ENCODE measurements around the gene COX7A2. TPM values are rescaled to one million over a fixed set of nuclear protein-coding genes. Genes with fewer than 3 reads are reported as not detected.
A peak's percentile ranks its signal among the peaks of the same experiment; 100 is the strongest.

The COX7A2 gene
- total RNA-seq, 1 experiment from 2014 or later: 524 TPM

DNA sequence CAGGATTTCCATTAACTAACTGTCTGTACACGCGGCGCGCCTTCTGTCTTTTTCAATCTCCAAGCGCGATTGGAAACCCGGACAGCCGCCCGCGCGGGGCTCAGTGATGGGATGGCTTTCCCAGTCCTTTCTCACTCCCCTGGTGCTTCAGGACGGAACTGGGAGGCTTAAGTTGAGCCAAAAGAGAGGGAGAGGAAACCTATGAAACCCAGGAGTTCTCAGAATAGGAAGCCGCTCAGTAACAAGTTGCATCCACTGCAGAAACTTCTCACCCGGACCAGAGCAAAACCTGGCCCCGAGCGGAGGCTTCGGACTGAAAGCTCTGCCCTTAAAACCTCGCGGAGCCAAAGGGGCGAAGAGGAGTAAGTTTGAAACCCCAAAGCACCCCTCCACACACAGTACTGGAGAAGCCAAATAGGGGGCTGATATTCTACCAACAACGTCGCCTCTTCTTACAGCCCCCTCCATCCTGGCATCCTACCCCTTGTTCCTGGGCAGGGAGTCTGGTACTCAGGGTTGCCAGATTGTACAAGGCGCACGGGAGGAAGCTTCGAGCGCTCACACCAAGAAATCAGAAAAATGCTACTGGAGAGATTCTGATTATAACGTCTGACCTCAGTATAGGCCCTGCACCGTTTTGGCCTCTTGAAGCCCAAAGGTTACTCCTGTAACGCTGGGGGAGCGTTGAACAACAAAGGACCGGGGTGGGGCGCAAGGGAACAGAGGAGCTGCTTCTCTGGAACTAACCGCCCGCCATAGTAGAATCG, 36.8 kb downstream of the COX7A2 start:
- DNase-seq: no peak
- H3K4me1 ChIP-seq (replicated peaks; ENCODE audit: insufficient read depth): peaks cover 21% of the 10 kb centered on the region; the same call in 1 of the 2 replicates
- BruUV-seq (replicated peaks): no TSS peak
- H3K4me2 ChIP-seq: peak overlapping the region; percentile 93
- H3K27me3 ChIP-seq (ENCODE audit: insufficient read depth, low read depth): 0 out of 2 replicates have a peak, but pooled peaks cover 4% of the 10 kb centered on the region
- no peaks in the 10 kb centered on the region for H3K9me3 ChIP-seq (ENCODE audit: insufficient read depth, low read depth)
- no peaks in the 10 kb centered on the region for H3K9me2 ChIP-seq (ENCODE audit: insufficient read depth)
- POLR2A ChIA-PET (ENCODE audit: unreplicated experiment): interaction anchor here (0.7 kb wide), 1 partner anchor 324 kb away, joined by 3 read pairs; no protein-coding TSS in a partner anchor
- no peak for TF ChIP-seq EZH2 (IDR thresholded peaks at IDR 0.05; ENCODE audit: low read depth)
- TF ChIP-seq, protein P1, sequence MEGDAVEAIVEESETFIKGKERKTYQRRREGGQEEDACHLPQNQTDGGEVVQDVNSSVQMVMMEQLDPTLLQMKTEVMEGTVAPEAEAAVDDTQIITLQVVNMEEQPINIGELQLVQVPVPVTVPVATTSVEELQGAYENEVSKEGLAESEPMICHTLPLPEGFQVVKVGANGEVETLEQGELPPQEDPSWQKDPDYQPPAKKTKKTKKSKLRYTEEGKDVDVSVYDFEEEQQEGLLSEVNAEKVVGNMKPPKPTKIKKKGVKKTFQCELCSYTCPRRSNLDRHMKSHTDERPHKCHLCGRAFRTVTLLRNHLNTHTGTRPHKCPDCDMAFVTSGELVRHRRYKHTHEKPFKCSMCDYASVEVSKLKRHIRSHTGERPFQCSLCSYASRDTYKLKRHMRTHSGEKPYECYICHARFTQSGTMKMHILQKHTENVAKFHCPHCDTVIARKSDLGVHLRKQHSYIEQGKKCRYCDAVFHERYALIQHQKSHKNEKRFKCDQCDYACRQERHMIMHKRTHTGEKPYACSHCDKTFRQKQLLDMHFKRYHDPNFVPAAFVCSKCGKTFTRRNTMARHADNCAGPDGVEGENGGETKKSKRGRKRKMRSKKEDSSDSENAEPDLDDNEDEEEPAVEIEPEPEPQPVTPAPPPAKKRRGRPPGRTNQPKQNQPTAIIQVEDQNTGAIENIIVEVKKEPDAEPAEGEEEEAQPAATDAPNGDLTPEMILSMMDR (conservative IDR thresholded peaks at IDR 0.05): no peak
- CTCF ChIA-PET: interaction anchor here (0.6 to 1.6 kb wide), 3 partner anchors 821 to 1468 kb away, joined by 3 to 7 read pairs (median 6); no protein-coding TSS in a partner anchor
- H4K20me1 ChIP-seq (ENCODE audit: insufficient read depth): no peaks in the 10 kb centered on the region
- H3F3A ChIP-seq (ENCODE audit: insufficient read depth, low read depth): peaks cover 8% of the 10 kb centered on the region; the same call in 1 of the 2 replicates
- H3K79me2 ChIP-seq (ENCODE audit: low read depth): no peaks in the 10 kb centered on the region
- intact Hi-C loops (cut with micrococcal nuclease; ENCODE audit: unreplicated experiment): loop anchor here (5.0 to 10.0 kb wide), 8 partner anchors 104 to 1532 kb away; no protein-coding TSS in a partner anchor
- H3K4me3 ChIP-seq: no peak overlapping the region; the same call in 1 of the 2 replicates
- H2AFZ ChIP-seq: peak overlapping the region; percentile 83; the same call in 1 of the 2 replicates
- H3K36me3 ChIP-seq (ENCODE audit: low read depth): no peaks in the 10 kb centered on the region
- H3K27ac ChIP-seq: no peak overlapping the region

DNA sequence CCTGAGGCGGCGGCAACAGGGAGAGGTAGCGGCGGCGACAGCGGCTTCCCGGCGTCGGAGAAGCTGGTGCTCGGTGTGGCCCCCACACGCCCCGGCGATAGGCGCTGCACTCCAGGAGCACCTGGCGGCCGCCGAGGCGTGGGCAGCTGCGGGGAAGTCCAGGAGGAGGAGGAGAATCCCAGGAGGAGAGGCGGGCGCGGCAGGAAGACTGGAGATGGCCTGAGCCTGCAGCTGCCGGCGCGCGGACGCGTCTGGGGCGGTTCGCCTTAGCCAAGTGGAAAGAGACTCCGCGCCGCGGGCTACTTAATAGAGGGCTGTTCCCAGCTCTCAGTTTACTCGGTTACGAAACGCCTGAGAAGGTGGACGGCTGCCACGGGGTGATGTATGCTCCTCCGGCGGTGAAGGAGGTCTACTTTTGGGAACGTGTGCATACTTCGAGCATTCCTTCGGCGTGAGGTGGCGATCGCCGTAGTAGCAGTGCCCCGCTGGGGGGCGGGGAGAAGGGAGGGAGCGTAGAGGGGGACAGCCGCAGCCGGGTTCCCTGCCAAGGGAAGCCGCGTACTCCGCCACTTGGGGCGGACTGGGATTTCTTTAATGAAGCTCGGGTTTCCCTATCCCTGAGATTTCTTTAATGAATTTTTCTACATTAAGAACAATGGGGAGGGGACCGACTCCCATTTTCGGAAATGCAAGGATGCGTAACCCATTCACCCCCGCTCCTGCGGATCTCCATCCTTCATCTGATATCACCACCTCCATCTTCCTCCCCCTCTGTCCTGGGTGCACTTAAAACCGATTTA, 37.6 kb downstream of the COX7A2 start, which contains the start of gene COL12A1:
Gene COL12A1, minus strand, starts transcription at position 278 of the 800 bp plus-strand sequence. CDS start 3,261 bp downstream, outside the sequence.
- Histone ChIP-seq H3K4me1 (replicated peaks; ENCODE audit: insufficient read depth) (peaks cover 13% of the 10 kb centered on the region; the same call in 1 of the 2 replicates), H4K20me1 (ENCODE audit: insufficient read depth) (no peaks in the 10 kb centered on the region), H3K4me3 (peak within 1 kb of the TSS; percentile 60), H3K9me2 (ENCODE audit: insufficient read depth) (no peaks in the 10 kb centered on the region), H3K79me2 (ENCODE audit: low read depth) (no peaks in the 10 kb centered on the region), H2AFZ (peak within 1 kb of the TSS; percentile 83), H3F3A (ENCODE audit: insufficient read depth, low read depth) (peaks cover 8% of the 10 kb centered on the region; the same call in 1 of the 2 replicates), H3K27me3 (ENCODE audit: insufficient read depth, low read depth) (0 out of 2 replicates have a peak, but pooled peaks cover 4% of the 10 kb centered on the region), H3K9me3 (ENCODE audit: insufficient read depth, low read depth) (no peaks in the 10 kb centered on the region), H3K4me2 (peak within 1 kb of the TSS; percentile 93), H3K27ac (no peak within 1 kb of the TSS), H3K36me3 (ENCODE audit: low read depth) (no peaks in the 10 kb centered on the region)
- ChIA-PET CTCF (interaction anchor here (0.6 to 1.6 kb wide), 4 partner anchors 8 to 1467 kb away, joined by 3 to 7 read pairs (median 4); no protein-coding TSS in a partner anchor), POLR2A (ENCODE audit: unreplicated experiment) (interaction anchor here (0.5 to 0.7 kb wide), 2 partner anchors 323 to 1620 kb away, joined by 3 read pairs; no protein-coding TSS in a partner anchor)
- TF ChIP-seq EZH2 (IDR thresholded peaks at IDR 0.05; ENCODE audit: low read depth): no peak
- TF ChIP-seq, protein P1 (conservative IDR thresholded peaks at IDR 0.05): no peak
- no TSS peak for BruUV-seq (replicated peaks)
- intact Hi-C loops (cut with micrococcal nuclease; ENCODE audit: unreplicated experiment): loop anchor here (2.0 to 10.0 kb wide), 9 partner anchors 104 to 1531 kb away; no protein-coding TSS in a partner anchor
- peak; percentile 88 to 92 for DNase-seq
